Stimulated activated CD4-positive, alpha-beta T cell treated with anti-CD3 and anti-CD28 coated beads, Interleukin-4, amount 100 ng/mL, for 48 hours (primary cell): ENCODE measurements around the gene ADD2.
"Not testable (repeated sequence)": the region's sequence is repeated elsewhere in the genome, so short reads cannot be mapped to it uniquely, and the experiment has no call there.

Experiments
- DNase-seq, 2 donors: peaks; one replicate each; pipeline ENCODE4 v3.0.0-alpha.2; 2020; ENCODE audit warnings: low read depth in 2 of 2

ADD2 gene

GRCh38 chr2:70751881-70752280 is 16.1 kb downstream of the ADD2 start:
- DNase-seq, result no peak

GRCh38 chr2:70750320-70750719 is 17.7 kb downstream of the ADD2 start:
- no peak for DNase-seq

GRCh38 chr2:70748002-70748784 is 19.8 kb downstream of the ADD2 start:
- no peak for DNase-seq

GRCh38 chr2:70747284-70747683 is 20.7 kb downstream of the ADD2 start:
- no peak for DNase-seq

- no peak for DNase-seq
These were observed 21.7 kb downstream of the ADD2 start for GRCh38 chr2:70746094-70746974.

- DNase-seq, result no peak
These were observed 22.6 kb downstream of the ADD2 start for GRCh38 chr2:70745276-70745825.

GRCh38 chr2:70744397-70744796 is 23.6 kb downstream of the ADD2 start:
- DNase-seq, result no peak

- no peak for DNase-seq
These were observed 24.3 kb downstream of the ADD2 start for GRCh38 chr2:70743677-70744076.

- DNase-seq, result no peak
These were observed 24.9 kb downstream of the ADD2 start for GRCh38 chr2:70743068-70743467.

- not testable (repeated sequence) for DNase-seq
These were observed 28.5 kb downstream of the ADD2 start for GRCh38 chr2:70739492-70739891.

GRCh38 chr2:70738159-70738558 is 29.8 kb downstream of the ADD2 start:
- DNase-seq, result no peak

GRCh38 chr2:70735071-70735470 is 32.9 kb downstream of the ADD2 start:
- no peak for DNase-seq

- DNase-seq, result no peak
These were observed 34.3 kb downstream of the ADD2 start for GRCh38 chr2:70733646-70734180.

- DNase-seq, result no peak
These were observed 35.0 kb downstream of the ADD2 start for GRCh38 chr2:70732766-70733645.

- no peak for DNase-seq
These were observed 37.3 kb downstream of the ADD2 start for GRCh38 chr2:70730730-70731129.

- no peak for DNase-seq
These were observed 38.4 kb downstream of the ADD2 start for GRCh38 chr2:70729647-70730046.

- DNase-seq, result no peak
These were observed 39.9 kb downstream of the ADD2 start for GRCh38 chr2:70728128-70728527.

- DNase-seq, result no peak
These were observed 40.9 kb downstream of the ADD2 start for GRCh38 chr2:70726947-70727725.

- DNase-seq, result no peak
These were observed 42.5 kb downstream of the ADD2 start for GRCh38 chr2:70725505-70725904.

GRCh38 chr2:70724366-70724765 is 43.6 kb downstream of the ADD2 start:
- no peak for DNase-seq
